Neuronal stem cell (in vitro differentiated cells): ENCODE data around the gene MACROD2.

ENCODE experiments used
- DNase-seq: peaks from one replicate; pipeline ENCODE4 v3.0.0-alpha.2; 2013; ENCODE audit warnings: low spot score
- H2AFZ ChIP-seq: one replicate; pipeline ENCODE4 v1.6.1; 2013; ENCODE audit warnings: mild to moderate bottlenecking, low read length, inconsistent platforms
- H2AK5ac ChIP-seq: 2 replicates; pipeline ENCODE4 v1.6.1; 2013; ENCODE audit warnings: low read depth, mild to moderate bottlenecking, inconsistent platforms, low read length, moderate library complexity, mixed read lengths
- H2BK120ac ChIP-seq: 2 replicates; pipeline ENCODE4 v1.6.1; 2013; ENCODE audit warnings: low read depth, mild to moderate bottlenecking, inconsistent platforms, low read length, moderate library complexity, mixed read lengths
- H2BK12ac ChIP-seq: one replicate; pipeline ENCODE4 v1.6.1; 2013; ENCODE audit warnings: low read length, inconsistent platforms
- H2BK15ac ChIP-seq: 2 replicates; pipeline ENCODE4 v1.6.1; 2013; ENCODE audit warnings: mild to moderate bottlenecking, low read length, inconsistent platforms, mixed read lengths
- H2BK5ac ChIP-seq: one replicate; pipeline ENCODE4 v1.6.1; 2013; ENCODE audit warnings: inconsistent platforms, mild to moderate bottlenecking, low read length, moderate library complexity
- H3K14ac ChIP-seq: one replicate; pipeline ENCODE4 v1.6.1; 2013; ENCODE audit warnings: low read length, inconsistent platforms
- H3K18ac ChIP-seq: 2 replicates; pipeline ENCODE4 v1.6.1; 2013; ENCODE audit warnings: low read length, inconsistent platforms
- H3K23ac ChIP-seq: 2 replicates; pipeline ENCODE4 v1.6.1; 2013; ENCODE audit warnings: low read depth, mild to moderate bottlenecking, mixed read lengths, low read length, inconsistent platforms; ENCODE audit not compliant: poor library complexity
- H3K27ac ChIP-seq: replicated peaks from 3 replicates; pipeline ENCODE4 v1.5.1; 2013; ENCODE audit warnings: low read length, inconsistent platforms
- H3K27me3 ChIP-seq, 3 experiments: 2 replicates each; pipeline ENCODE4 v1.6.1; 2013; ENCODE audit warnings: low read length in 3 of 3, mild to moderate bottlenecking in 2 of 3, inconsistent platforms in 1 of 3, low read depth in 1 of 3, mixed read lengths in 1 of 3, moderate library complexity in 1 of 3; ENCODE audit not compliant: control insufficient read depth in 3 of 3, insufficient read depth in 3 of 3
- H3K36me3 ChIP-seq, 2 donors: replicated peaks in 1 of 2; 2 replicates each; pipeline ENCODE4 v1.6.1; 2013; ENCODE audit warnings: low read length in 2 of 2; ENCODE audit not compliant: control insufficient read depth in 2 of 2, insufficient read depth in 2 of 2
- H3K4ac ChIP-seq: 2 replicates; pipeline ENCODE4 v1.6.1; 2013; ENCODE audit warnings: inconsistent platforms, mild to moderate bottlenecking, low read length, moderate library complexity
- H3K4me1 ChIP-seq, 2 donors: 1 replicate in 1 of 2; 2 replicates in 1 of 2; pipeline ENCODE4 v1.6.1; 2013; ENCODE audit warnings: low read length in 2 of 2, low read depth in 1 of 2; ENCODE audit not compliant: control insufficient read depth in 2 of 2, insufficient read depth in 1 of 2
- H3K4me2 ChIP-seq: one replicate; pipeline ENCODE4 v1.6.1; 2013; ENCODE audit warnings: mild to moderate bottlenecking, low read length, inconsistent platforms; ENCODE audit not compliant: insufficient read depth, poor library complexity, severe bottlenecking
- H3K4me3 ChIP-seq, 2 donors: 2 replicates each; pipeline ENCODE4 v1.5.1; 2013; ENCODE audit warnings: low read length in 2 of 2, mild to moderate bottlenecking in 2 of 2, inconsistent platforms in 1 of 2, moderate library complexity in 1 of 2
- H3K79me1 ChIP-seq: one replicate; pipeline ENCODE4 v1.6.1; 2013; ENCODE audit warnings: low read depth, mild to moderate bottlenecking, inconsistent platforms, low read length, moderate library complexity
- H3K9ac ChIP-seq: one replicate; pipeline ENCODE4 v1.6.1; 2013; ENCODE audit warnings: mild to moderate bottlenecking, low read depth, low read length, inconsistent platforms; ENCODE audit not compliant: poor library complexity
- H3K9me3 ChIP-seq, 2 donors: replicated peaks in 1 of 2; 2 replicates each; pipeline versions ENCODE3 to v1.6.1; 2013; ENCODE audit warnings: low read length in 2 of 2, mild to moderate bottlenecking in 2 of 2, inconsistent platforms in 1 of 2, low read depth in 1 of 2, mixed read lengths in 1 of 2, moderate library complexity in 1 of 2; ENCODE audit not compliant: control insufficient read depth in 2 of 2, insufficient read depth in 1 of 2
- H4K8ac ChIP-seq: one replicate; pipeline ENCODE4 v1.6.1; 2013; ENCODE audit warnings: low read depth, mild to moderate bottlenecking, inconsistent platforms, low read length, moderate library complexity
- H4K91ac ChIP-seq: one replicate; pipeline ENCODE4 v1.6.1; 2013; ENCODE audit warnings: low read length, low read depth, mild to moderate bottlenecking, inconsistent platforms; ENCODE audit not compliant: poor library complexity
- WGBS, 2 donors: extraction: QIAGEN DNeasy Blood & Tissue Kit; methylation state at CpG; one replicate each; pipeline ENCODE4 v1.1.7; 2013; ENCODE audit warnings: missing lambda C conversion rate in 2 of 2, mixed read lengths in 1 of 2; ENCODE audit not compliant: insufficient read length in 2 of 2, insufficient replicate concordance in 1 of 2; ENCODE audit errors: extremely low coverage in 2 of 2; 5-methylcytosine and 5-hydroxymethylcytosine counted together

Gene MACROD2

GRCh38 chr20:15031546-15032351 is 1036.4 kb downstream of the MACROD2 start:
- Histone ChIP-seq H2BK120ac (no peak overlapping the region), H2AK5ac (peak overlapping the region; percentile 27), H3K36me3 (no peaks in the 10 kb centered on the region), H3K4me2 (no peak overlapping the region), H3K4me1 (no peaks in the 10 kb centered on the region), H2AFZ (no peak overlapping the region), H3K4ac (no peak overlapping the region), H3K14ac (no peak overlapping the region), H2BK12ac (peak overlapping the region; percentile 52), H3K79me1 (no peaks in the 10 kb centered on the region), H2BK15ac (no peak overlapping the region), H4K91ac (peak overlapping the region; percentile 74), H3K18ac (peak overlapping the region; percentile 67), H3K4me3 (no peak overlapping the region), H3K9me3 (no peaks in the 10 kb centered on the region), H3K27me3 (peaks cover 0 to 3% (median 0%) of the 10 kb centered on the region in 3 experiments), H4K8ac (peak overlapping the region; percentile 24), H3K9ac (no peak overlapping the region), H3K27ac (no peak overlapping the region), H3K23ac (peak overlapping the region; percentile 58), H2BK5ac (no peak overlapping the region)
- no peak for DNase-seq
- no CpG with 5 or more reads among the region's 32 CpGs for WGBS, 2 donors

GRCh38 chr20:15032352-15032622 is 1037.0 kb downstream of the MACROD2 start:
- peaks cover 0 to 3% (median 0%) of the 10 kb centered on the region in 3 experiments for H3K27me3 ChIP-seq
- H3K9ac ChIP-seq, result no peak overlapping the region
- H2BK15ac ChIP-seq, result no peak overlapping the region
- no peak overlapping the region for H3K27ac ChIP-seq
- no peak overlapping the region for H2BK120ac ChIP-seq
- no CpG with 5 or more reads among the region's 11 CpGs for WGBS, 2 donors
- H2BK12ac ChIP-seq, result no peak overlapping the region
- peak overlapping the region; percentile 27 for H2AK5ac ChIP-seq
- H3K23ac ChIP-seq, result no peak overlapping the region
- H2BK5ac ChIP-seq, result no peak overlapping the region
- H3K9me3 ChIP-seq, result no peaks in the 10 kb centered on the region
- H2AFZ ChIP-seq, result no peak overlapping the region
- no peak overlapping the region for H4K91ac ChIP-seq
- H3K36me3 ChIP-seq, result no peaks in the 10 kb centered on the region
- no peak overlapping the region for H3K4ac ChIP-seq
- no peak for DNase-seq
- no peak overlapping the region for H3K4me3 ChIP-seq
- H4K8ac ChIP-seq, result peak overlapping the region; percentile 24
- H3K18ac ChIP-seq, result peak overlapping the region; percentile 67
- no peak overlapping the region for H3K14ac ChIP-seq
- no peaks in the 10 kb centered on the region for H3K4me1 ChIP-seq
- no peaks in the 10 kb centered on the region for H3K79me1 ChIP-seq
- H3K4me2 ChIP-seq, result no peak overlapping the region

GRCh38 chr20:15033269-15033668 is 1038.0 kb downstream of the MACROD2 start:
- Histone ChIP-seq H3K9ac (no peak overlapping the region), H3K4me2 (no peak overlapping the region), H3K79me1 (no peaks in the 10 kb centered on the region), H3K4me1 (no peaks in the 10 kb centered on the region), H3K4ac (no peak overlapping the region), H3K27ac (no peak overlapping the region), H3K4me3 (no peak overlapping the region), H2AFZ (no peak overlapping the region), H2AK5ac (no peak overlapping the region), H4K91ac (no peak overlapping the region), H3K23ac (no peak overlapping the region), H3K18ac (no peak overlapping the region), H2BK120ac (no peak overlapping the region), H4K8ac (no peak overlapping the region), H3K36me3 (no peaks in the 10 kb centered on the region), H3K9me3 (no peaks in the 10 kb centered on the region), H2BK15ac (no peak overlapping the region), H3K14ac (no peak overlapping the region), H3K27me3 (no peaks in the 10 kb centered on the region), H2BK12ac (no peak overlapping the region), H2BK5ac (no peak overlapping the region)
- no peak for DNase-seq
- no CpG with 5 or more reads among the region's 4 CpGs for WGBS, 2 donors

GRCh38 chr20:15033891-15034290 is 1038.6 kb downstream of the MACROD2 start:
- Histone ChIP-seq H2BK5ac (no peak overlapping the region), H3K36me3 (no peaks in the 10 kb centered on the region), H3K4me3 (no peak overlapping the region), H2BK120ac (no peak overlapping the region), H2AK5ac (no peak overlapping the region), H3K18ac (no peak overlapping the region), H3K4me2 (no peak overlapping the region), H2BK15ac (no peak overlapping the region), H3K27me3 (no peaks in the 10 kb centered on the region), H3K23ac (no peak overlapping the region), H3K14ac (no peak overlapping the region), H3K27ac (no peak overlapping the region), H2AFZ (no peak overlapping the region), H3K79me1 (no peaks in the 10 kb centered on the region), H3K9ac (no peak overlapping the region), H4K91ac (no peak overlapping the region), H4K8ac (no peak overlapping the region), H2BK12ac (no peak overlapping the region), H3K4ac (no peak overlapping the region), H3K4me1 (no peaks in the 10 kb centered on the region), H3K9me3 (no peaks in the 10 kb centered on the region)
- WGBS, 2 donors, result no CpG with 5 or more reads among the region's 8 CpGs
- DNase-seq, result no peak
